ENCODE data around the gene RP9. TPM values are rescaled to one million over a fixed set of nuclear protein-coding genes. Genes with fewer than 3 reads are reported as not detected.

Gene RP9
- total RNA-seq (2022; extraction: Qiagen RNA extraction; ENCODE audit: low read depth) = 29.8 to 35.3 TPM (median 32.8 TPM) in 5 replicates

GRCh38 chr7:33109005-33109757 lies at the start of gene RP9:
Gene RP9 (minus strand): TSS chr7:33109404. CDS start chr7:33109372, 32 bp downstream.

GRCh38 chr7:33128990-33129805 lies 20.0 kb upstream of the RP9 start, which contains the start of gene BBS9:
Gene BBS9 (plus strand): TSS chr7:33129564. CDS start chr7:33146253, 16,689 bp downstream.

GRCh38 chr7:33062023-33062781 lies 47.0 kb downstream of the RP9 start, which contains the start of gene NT5C3A:
Gene NT5C3A (minus strand): TSS chr7:33062776. CDS start chr7:33062705, 71 bp downstream.

Other genes with a start within 250 kb of the RP9 start
- 23.4 to 27.3 TPM (median 26.3 TPM) in 5 replicates for gene KBTBD2, start 217.6 kb downstream of the RP9 start, total RNA-seq (2022; extraction: Qiagen RNA extraction; ENCODE audit: low read depth)
- gene FKBP9, start 152.0 kb downstream of the RP9 start, total RNA-seq (2022; extraction: Qiagen RNA extraction; ENCODE audit: low read depth) = 71.5 to 117 TPM (median 90.5 TPM) in 5 replicates
- 33.3 to 39.8 TPM (median 37.8 TPM) in 5 replicates for gene NT5C3A, start 46.6 kb downstream of the RP9 start, total RNA-seq (2022; extraction: Qiagen RNA extraction; ENCODE audit: low read depth)
- gene BBS9, start 20.2 kb upstream of the RP9 start, total RNA-seq (2022; extraction: Qiagen RNA extraction; ENCODE audit: low read depth) = 3.0 to 3.7 TPM (median 3.5 TPM) in 5 replicates